ENCODE results near the gene SCYGR1.
"Not testable (repeated sequence)": the region's sequence is repeated elsewhere in the genome, so short reads cannot be mapped to it uniquely, and the experiment has no call there.

The SCYGR1 gene

GRCh38 chr2:227368574-227368973, 19.2 kb downstream of the SCYGR1 start:
- DNase-seq = no peak

GRCh38 chr2:227367427-227367795, 20.3 kb downstream of the SCYGR1 start:
- no peak for DNase-seq

DNA sequence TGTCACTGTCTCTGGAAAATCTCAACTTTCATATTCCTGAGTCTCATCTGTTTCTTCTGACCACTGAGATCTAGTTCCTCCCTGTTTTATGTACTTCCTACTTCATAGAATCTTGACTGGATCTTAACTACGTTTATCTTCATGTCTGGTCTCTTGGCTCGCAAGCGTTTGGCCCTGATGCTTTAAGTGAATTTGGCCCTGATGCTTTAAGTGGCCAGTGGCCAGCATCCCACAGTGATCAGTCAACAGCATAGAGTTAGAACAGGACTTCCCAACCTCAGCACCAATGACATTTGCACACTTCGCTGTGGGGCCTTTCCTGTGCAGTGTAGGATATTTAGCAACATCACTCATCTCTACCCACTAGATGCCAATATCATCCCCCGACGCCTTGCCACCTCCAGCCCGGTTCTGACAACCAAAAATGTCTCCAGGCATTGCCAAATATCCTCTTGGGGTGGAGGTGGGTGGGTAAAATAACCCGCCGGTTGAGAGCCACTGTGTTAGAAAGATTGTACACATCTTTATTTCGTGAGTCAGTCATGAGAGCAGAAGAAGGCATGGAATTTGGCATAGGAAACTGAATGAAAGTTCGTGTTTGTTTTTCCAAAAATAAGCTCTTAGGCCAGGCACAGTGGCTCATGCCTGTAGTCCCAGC, 20.9 kb downstream of the SCYGR1 start:
- DNase-seq = no peak

- no peak for DNase-seq
Observed at GRCh38 chr2:227365833-227366232, 21.9 kb downstream of the SCYGR1 start.

DNA sequence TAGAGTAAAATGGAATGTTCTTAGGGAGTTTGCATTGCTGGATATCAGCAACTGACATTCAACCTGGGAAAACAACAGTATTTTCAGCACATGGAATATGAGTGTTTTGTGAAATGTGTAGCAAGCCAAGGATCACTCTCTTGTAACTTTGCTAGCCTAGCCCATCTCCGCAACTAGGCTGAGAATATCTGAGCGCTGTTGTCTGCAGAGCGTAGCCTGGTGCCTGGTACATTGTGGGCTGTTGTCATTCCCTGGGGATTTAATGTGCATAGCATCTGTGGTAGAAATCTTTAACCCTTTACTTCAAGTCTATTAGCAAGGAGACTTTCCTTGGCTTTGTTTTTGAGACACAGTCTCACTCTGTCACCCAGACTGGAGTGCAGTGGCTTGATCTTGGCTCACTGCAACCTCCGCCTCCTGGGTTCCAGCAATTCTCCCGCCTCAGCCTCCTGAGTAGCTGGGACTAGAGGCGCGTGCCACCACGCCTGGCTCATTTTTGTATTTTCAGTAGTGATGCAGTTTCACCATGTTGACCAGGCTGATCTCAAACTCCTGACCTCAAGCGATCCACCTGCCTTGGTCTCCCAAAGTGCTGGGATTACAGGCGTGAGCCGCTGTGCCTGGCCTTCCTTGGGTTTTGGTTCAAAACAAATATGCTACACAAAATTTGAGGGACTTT, 23.0 kb downstream of the SCYGR1 start:
- DNase-seq = not testable (repeated sequence)

GRCh38 chr2:227363756-227364155, 24.0 kb downstream of the SCYGR1 start:
- peak; percentile 23 for DNase-seq

DNA sequence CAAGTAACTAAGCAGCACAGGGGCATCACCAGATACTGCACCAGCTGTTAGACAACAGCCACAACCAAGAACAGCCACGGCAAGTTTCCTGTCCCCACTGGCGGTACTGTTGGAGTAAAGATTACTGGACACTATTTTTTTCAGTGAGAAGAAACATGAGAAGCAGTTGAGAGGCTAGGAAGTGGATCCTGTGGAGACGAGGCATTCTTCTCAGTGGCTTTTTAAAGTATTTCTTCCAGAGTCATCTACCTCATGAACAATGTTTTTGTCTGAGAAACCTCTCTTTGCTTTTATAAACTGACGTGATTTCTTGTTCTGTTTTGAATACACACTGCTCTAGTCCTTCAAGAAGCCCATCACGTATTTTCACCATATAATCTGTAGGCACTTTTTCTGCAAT, 27.4 kb downstream of the SCYGR1 start:
- DNase-seq = no peak

DNA sequence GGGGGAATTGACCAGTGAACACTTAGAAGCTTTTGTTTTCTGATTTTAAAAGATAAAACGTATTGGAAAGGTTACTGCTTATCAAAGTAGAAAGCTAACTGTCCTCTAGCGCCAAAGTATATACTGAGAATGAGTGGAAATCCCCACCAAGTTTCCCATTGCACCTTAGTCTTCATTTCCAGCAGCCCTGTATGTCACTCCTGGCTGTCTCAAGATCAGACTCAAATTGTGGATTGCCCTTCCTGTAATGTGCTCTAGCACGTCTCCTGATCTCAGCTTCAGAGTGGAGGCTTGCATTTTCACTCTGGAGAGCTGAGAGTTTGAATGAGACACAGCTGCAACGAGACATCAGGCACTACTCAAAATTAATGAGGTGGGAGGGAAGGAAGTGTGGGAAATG, 36.1 kb downstream of the SCYGR1 start:
- no peak for DNase-seq

DNA sequence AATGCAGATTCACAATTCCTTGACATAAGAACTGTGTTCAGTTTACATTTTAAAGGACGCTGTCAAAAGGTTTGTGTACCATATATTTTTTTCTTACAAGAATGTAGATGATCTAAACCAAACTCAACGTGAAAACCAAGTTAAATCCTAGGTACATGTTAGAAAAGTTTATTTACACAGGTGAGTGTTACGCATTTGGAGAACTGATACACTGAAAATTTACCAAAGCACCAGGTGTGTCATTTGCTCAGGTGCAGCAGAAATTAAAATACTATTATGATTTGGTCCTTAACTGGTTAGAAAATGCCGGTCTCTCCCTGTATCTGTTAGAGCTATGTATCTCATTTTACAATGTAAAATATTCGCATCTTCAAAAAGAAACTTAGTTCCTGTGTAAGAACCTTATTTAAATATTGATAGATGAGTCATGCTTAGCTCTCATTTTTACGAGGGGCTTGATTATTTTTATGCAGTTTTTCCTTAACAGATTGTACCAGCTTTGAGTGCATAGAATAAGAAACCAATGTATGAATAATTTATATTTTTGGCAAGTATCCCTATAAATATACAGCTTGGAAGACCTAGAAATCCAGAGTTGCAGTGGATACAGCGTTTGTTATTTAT, 37.6 kb downstream of the SCYGR1 start:
- no peak for DNase-seq

- no peak for DNase-seq
Observed at GRCh38 chr2:227348324-227348723, 39.4 kb downstream of the SCYGR1 start.

- DNase-seq = no peak
Observed at GRCh38 chr2:227347117-227347516, 40.6 kb downstream of the SCYGR1 start.

DNA sequence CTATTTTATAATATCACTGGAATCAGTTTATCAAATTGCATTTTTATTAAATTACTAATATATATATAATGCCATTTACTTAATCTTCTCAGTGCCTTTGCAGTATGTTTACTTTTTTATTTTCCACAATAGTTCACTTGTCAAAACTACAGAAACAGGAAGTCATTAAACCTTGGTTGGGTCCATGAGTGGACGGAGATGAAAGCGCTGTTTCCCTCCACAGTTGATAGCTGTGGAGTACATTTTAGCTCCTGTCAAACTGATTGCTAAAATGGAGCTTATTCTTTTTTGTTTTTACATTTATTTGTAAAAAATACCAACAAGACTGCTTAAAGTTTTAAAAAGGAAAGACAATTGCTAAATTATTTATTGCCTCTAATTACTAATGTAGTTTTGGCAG, 43.5 kb downstream of the SCYGR1 start:
- DNase-seq = no peak

DNA sequence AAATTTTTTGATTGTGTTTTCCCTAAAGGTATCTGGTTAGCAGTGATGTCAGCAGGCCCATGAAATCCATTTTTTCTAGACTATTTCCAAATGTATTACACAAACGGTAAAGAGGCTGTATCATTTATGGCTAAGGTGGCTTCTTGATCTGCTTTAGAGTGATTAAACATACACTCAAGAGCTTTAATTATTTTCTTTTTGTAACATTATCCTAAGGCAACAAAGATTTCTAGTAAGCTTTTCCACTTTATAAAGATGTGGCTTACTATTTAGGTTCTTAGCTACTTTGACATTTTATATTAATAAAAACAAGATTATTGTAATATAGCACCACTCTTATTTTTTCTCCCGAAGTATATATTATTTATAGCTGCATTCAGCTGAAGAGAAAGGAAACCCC, 46.2 kb downstream of the SCYGR1 start:
- no peak for DNase-seq

DNA sequence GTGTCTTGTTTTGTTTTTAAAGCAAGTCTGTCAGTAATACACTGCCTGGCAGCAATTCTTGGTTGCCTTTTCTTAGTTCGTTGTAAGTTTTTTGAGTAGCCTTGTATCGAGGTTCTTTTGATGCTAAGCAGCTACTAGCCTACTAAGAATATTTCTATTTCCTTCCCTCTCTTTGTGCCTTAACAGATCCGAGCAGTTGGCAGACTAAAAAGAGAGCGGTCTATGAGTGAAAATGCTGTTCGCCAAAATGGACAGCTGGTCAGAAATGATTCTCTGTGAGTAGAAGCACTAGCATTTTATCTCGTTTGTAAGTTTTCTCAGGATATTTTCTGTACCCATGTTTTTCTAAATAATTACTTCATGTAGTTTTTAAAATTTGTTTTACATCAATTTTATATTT, 47.6 kb downstream of the SCYGR1 start:
- no peak for DNase-seq

DNA sequence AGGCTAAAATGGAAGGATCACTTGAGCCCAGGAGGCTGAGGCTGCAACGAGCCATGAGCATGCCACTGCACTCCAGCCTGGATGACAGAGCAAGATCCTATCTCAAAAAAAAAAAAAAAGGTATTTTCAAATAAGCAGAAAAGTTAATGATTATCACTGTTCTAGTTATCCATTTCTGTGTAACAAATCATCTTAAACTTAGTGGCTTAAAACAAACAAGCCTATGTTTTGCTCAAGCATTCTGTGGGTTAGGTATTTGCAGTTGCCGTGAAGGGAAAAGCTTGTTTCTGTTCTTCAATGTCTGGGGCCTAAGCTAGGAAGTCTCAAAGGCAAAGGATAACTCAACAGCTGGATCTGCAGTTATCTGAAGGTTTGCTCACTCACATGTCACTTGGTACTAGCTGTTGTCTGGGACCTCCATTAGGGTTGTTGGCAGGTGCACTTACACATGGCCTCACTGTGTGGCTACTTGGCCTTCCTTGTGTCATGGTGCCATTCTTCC, 48.6 kb downstream of the SCYGR1 start:
- DNase-seq = no peak

Measured in CD4-positive, alpha-beta T cell treated with Interleukin-10 for 1 hour (primary cell).